HepG2 (cell line): ENCODE data around the gene RABL6. TPM values are rescaled to one million over a fixed set of nuclear protein-coding genes. Genes with fewer than 3 reads are reported as not detected.
A peak's percentile ranks its signal among the peaks of the same experiment; 100 is the strongest.

Source experiments
- ARID2 ChIP-seq: sonication (generic); formaldehyde crosslinking; IDR thresholded peaks from 2 replicates; pipeline ENCODE4 v1.8.1; 2022; ENCODE audit warnings: mild to moderate bottlenecking, missing genetic modification reagents, borderline replicate concordance
- ASH2L ChIP-seq: fragments of 300-600, 200-600 bp; sonication (generic); IDR thresholded peaks from 2 replicates; pipeline ENCODE4 v1.7.0; 2017; ENCODE audit warnings: low read depth, mild to moderate bottlenecking, moderate library complexity, mixed read lengths, low read length; ENCODE audit not compliant: insufficient read length
- CEBPB ChIP-seq: IDR thresholded peaks from 2 replicates; pipeline ENCODE4 v1.6.1; 2011; ENCODE audit warnings: low read depth, low read length, improper control_type of control experiment, borderline replicate concordance
- JUNB ChIP-seq: sonication (generic); formaldehyde crosslinking; IDR thresholded peaks from 2 replicates; pipeline ENCODE4 v1.8.0; 2022; ENCODE audit warnings: missing genetic modification reagents, mild to moderate bottlenecking, borderline replicate concordance
- KLF11 ChIP-seq: IDR thresholded peaks from 2 replicates; pipeline ENCODE4 v1.6.1; 2016; ENCODE audit warnings: missing compliant biosample characterization
- REPIN1 ChIP-seq: sonication (generic); formaldehyde crosslinking; IDR thresholded peaks from 2 replicates; pipeline ENCODE4 v1.8.0; 2022; ENCODE audit warnings: missing genetic modification reagents, low read depth, mild to moderate bottlenecking, borderline replicate concordance
- SOX6 ChIP-seq, 2 experiments: fragments of 450-650 bp in 1 of 2; sonication (generic) in 1 of 2; formaldehyde crosslinking in 1 of 2; IDR thresholded peaks; 2 replicates each; pipeline versions ENCODE4 v1.4.0 to v1.6.1; 2017 to 2020; ENCODE audit warnings: antibody characterized with exemption in 1 of 2, mild to moderate bottlenecking in 1 of 2, missing genetic modification reagents in 1 of 2
- TOE1 ChIP-seq: sonication (generic); formaldehyde crosslinking; IDR thresholded peaks from 2 replicates; pipeline ENCODE4 v1.4.0; 2020; ENCODE audit warnings: mild to moderate bottlenecking, missing genetic modification reagents
- ZNF234 ChIP-seq: sonication (generic); formaldehyde crosslinking; conservative IDR thresholded peaks from 2 replicates; pipeline ENCODE4 v1.5.1; 2020; ENCODE audit warnings: mild to moderate bottlenecking, missing genetic modification reagents
- ZNF543 ChIP-seq: sonication (generic); formaldehyde crosslinking; IDR thresholded peaks from 2 replicates; pipeline ENCODE4 v1.4.0; 2020; ENCODE audit warnings: mild to moderate bottlenecking, missing genetic modification reagents
- ZNF605 ChIP-seq: sonication (generic); formaldehyde crosslinking; IDR thresholded peaks from 2 replicates; pipeline ENCODE4 v1.8.0; 2022; ENCODE audit warnings: mild to moderate bottlenecking, missing genetic modification reagents
- ZNF616 ChIP-seq: sonication (generic); formaldehyde crosslinking; IDR thresholded peaks from 2 replicates; pipeline ENCODE4 v1.5.0; 2020; ENCODE audit warnings: low read depth, mild to moderate bottlenecking, missing genetic modification reagents
- polyA plus RNA-seq, 8 experiments: library from polyadenylated mRNA; depleted of rRNA in 3 of 8; stranded (reverse) in 7 of 8; unstranded in 1 of 8; fragments of >200 nt; fragmentation: Illumina TruSeq in 4 of 8; extraction: Trizol in 4 of 8; gene quantifications; 2 replicates each; pipeline versions ENCODE4 v1.2.1 to v1.2.3, GENCODE V29; 2011 to 2016; ENCODE audit warnings: low read depth in 4 of 8, missing spikeins in 1 of 8, mixed read lengths in 1 of 8; ENCODE audit not compliant: insufficient read depth in 1 of 8
- total RNA-seq, 5 experiments: library from RNA; depleted of rRNA; stranded (reverse); fragments of >200 nt; fragmentation: Illumina TruSeq; extraction: Trizol; gene quantifications; 2 replicates each; pipeline ENCODE4 v1.2.3, GENCODE V29; 2016; ENCODE audit warnings: low read depth in 1 of 5
- TF ChIP-seq, protein P1 (sequence below): sonication (generic); formaldehyde crosslinking; IDR thresholded peaks from 2 replicates; pipeline ENCODE4 v1.5.1; 2020; ENCODE audit warnings: mild to moderate bottlenecking, moderate library complexity, missing genetic modification reagents
- TF ChIP-seq, protein P2 (sequence below): sonication (generic); formaldehyde crosslinking; IDR thresholded peaks from 2 replicates; pipeline ENCODE4 v1.4.0; 2020; ENCODE audit warnings: missing genetic modification reagents
- TF ChIP-seq, protein P3 (sequence below): IDR thresholded peaks from 2 replicates; pipeline ENCODE4 v1.6.1; 2016; ENCODE audit warnings: missing compliant biosample characterization, missing genetic modification reagents, borderline replicate concordance
- TF ChIP-seq, protein P4 (sequence below): sonication (generic); formaldehyde crosslinking; IDR thresholded peaks from 2 replicates; pipeline ENCODE4 v1.4.0; 2020; ENCODE audit warnings: missing genetic modification reagents, mild to moderate bottlenecking, borderline replicate concordance
- TF ChIP-seq, protein P5 (sequence below): sonication (generic); formaldehyde crosslinking; IDR thresholded peaks from 2 replicates; pipeline ENCODE4 v1.5.0; 2020; ENCODE audit warnings: missing genetic modification reagents, mild to moderate bottlenecking, borderline replicate concordance
- TF ChIP-seq, protein P6 (sequence below): sonication (generic); formaldehyde crosslinking; IDR thresholded peaks from 2 replicates; pipeline ENCODE4 v1.4.0; 2020; ENCODE audit warnings: mild to moderate bottlenecking, missing genetic modification reagents

Gene RABL6
- total and polyA plus RNA-seq, 2 of the 13 experiments (the other 11 are each of a cell fraction or from before 2014, with no cell fraction given): 81.5 to 125 TPM

DNA sequence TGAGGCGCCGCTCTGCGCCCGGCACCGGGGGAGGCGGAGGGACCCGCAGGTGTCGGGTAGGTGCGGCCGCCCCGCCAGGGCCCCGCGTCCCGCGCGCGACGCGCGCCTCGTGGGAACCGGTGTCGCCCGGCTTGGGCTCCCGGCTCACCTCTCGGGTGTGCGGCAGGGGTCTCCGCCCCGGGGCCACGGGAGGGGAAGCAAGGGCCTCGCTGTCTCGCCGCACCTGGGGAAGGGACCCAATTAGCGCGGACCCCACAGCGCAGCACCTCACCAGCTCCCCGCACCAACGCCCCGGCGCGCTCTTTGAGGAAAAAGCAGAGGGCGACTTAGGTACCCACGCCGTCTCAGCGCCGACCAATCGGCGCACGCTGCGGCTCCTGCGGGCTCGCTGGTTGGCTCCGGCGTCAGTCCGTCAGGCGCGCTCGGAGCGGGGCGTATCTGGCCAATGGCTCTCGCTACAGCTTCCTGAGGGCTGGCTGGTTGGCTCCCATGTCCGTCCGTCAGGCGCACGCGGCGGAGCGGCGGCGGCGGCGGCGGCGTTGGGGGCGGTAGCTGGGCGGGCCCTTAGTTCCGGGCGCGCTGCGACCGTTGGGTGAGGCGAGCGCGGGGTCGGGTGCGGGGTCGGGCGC lies 78.3 kb downstream of the RABL6 start, which contains the start of gene TRAF2 (continued):
- TF ChIP-seq ZNF543 (CRISPR knock-in tag) (0 out of 2 replicates have a peak, but pooled peaks have one; percentile 3), ASH2L (no peak), JUNB (CRISPR knock-in tag) (no peak), ZNF616 (CRISPR knock-in tag) (peak; percentile 88; the same call in 1 of the 2 replicates), KLF11 (CRISPR knock-in tag) (no peak), ZNF234 (no peak), ARID2 (CRISPR knock-in tag) (no peak), ZNF605 (CRISPR knock-in tag) (no peak), CEBPB (no peak), SOX6 (IDR thresholded peaks at IDR 0.05) (no peak), SOX6 (CRISPR knock-in tag; IDR thresholded peaks at IDR 0.05) (no peak; the same call in 1 of the 2 replicates), REPIN1 (CRISPR knock-in tag) (no peak), TOE1 (no peak)
- TF ChIP-seq, protein P1, sequence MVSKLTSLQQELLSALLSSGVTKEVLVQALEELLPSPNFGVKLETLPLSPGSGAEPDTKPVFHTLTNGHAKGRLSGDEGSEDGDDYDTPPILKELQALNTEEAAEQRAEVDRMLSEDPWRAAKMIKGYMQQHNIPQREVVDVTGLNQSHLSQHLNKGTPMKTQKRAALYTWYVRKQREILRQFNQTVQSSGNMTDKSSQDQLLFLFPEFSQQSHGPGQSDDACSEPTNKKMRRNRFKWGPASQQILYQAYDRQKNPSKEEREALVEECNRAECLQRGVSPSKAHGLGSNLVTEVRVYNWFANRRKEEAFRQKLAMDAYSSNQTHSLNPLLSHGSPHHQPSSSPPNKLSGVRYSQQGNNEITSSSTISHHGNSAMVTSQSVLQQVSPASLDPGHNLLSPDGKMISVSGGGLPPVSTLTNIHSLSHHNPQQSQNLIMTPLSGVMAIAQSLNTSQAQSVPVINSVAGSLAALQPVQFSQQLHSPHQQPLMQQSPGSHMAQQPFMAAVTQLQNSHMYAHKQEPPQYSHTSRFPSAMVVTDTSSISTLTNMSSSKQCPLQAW: peak; percentile 72; the same call in 1 of the 2 replicates
- TF ChIP-seq, protein P2, sequence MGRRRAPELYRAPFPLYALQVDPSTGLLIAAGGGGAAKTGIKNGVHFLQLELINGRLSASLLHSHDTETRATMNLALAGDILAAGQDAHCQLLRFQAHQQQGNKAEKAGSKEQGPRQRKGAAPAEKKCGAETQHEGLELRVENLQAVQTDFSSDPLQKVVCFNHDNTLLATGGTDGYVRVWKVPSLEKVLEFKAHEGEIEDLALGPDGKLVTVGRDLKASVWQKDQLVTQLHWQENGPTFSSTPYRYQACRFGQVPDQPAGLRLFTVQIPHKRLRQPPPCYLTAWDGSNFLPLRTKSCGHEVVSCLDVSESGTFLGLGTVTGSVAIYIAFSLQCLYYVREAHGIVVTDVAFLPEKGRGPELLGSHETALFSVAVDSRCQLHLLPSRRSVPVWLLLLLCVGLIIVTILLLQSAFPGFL (CRISPR knock-in tag): no peak
- TF ChIP-seq, protein P3, sequence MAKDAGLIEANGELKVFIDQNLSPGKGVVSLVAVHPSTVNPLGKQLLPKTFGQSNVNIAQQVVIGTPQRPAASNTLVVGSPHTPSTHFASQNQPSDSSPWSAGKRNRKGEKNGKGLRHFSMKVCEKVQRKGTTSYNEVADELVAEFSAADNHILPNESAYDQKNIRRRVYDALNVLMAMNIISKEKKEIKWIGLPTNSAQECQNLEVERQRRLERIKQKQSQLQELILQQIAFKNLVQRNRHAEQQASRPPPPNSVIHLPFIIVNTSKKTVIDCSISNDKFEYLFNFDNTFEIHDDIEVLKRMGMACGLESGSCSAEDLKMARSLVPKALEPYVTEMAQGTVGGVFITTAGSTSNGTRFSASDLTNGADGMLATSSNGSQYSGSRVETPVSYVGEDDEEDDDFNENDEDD (CRISPR knock-in tag): peak; percentile 67; the same call in 1 of the 2 replicates
- TF ChIP-seq, protein P4, sequence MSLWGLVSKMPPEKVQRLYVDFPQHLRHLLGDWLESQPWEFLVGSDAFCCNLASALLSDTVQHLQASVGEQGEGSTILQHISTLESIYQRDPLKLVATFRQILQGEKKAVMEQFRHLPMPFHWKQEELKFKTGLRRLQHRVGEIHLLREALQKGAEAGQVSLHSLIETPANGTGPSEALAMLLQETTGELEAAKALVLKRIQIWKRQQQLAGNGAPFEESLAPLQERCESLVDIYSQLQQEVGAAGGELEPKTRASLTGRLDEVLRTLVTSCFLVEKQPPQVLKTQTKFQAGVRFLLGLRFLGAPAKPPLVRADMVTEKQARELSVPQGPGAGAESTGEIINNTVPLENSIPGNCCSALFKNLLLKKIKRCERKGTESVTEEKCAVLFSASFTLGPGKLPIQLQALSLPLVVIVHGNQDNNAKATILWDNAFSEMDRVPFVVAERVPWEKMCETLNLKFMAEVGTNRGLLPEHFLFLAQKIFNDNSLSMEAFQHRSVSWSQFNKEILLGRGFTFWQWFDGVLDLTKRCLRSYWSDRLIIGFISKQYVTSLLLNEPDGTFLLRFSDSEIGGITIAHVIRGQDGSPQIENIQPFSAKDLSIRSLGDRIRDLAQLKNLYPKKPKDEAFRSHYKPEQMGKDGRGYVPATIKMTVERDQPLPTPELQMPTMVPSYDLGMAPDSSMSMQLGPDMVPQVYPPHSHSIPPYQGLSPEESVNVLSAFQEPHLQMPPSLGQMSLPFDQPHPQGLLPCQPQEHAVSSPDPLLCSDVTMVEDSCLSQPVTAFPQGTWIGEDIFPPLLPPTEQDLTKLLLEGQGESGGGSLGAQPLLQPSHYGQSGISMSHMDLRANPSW (CRISPR knock-in tag): no peak
- TF ChIP-seq, protein P5, sequence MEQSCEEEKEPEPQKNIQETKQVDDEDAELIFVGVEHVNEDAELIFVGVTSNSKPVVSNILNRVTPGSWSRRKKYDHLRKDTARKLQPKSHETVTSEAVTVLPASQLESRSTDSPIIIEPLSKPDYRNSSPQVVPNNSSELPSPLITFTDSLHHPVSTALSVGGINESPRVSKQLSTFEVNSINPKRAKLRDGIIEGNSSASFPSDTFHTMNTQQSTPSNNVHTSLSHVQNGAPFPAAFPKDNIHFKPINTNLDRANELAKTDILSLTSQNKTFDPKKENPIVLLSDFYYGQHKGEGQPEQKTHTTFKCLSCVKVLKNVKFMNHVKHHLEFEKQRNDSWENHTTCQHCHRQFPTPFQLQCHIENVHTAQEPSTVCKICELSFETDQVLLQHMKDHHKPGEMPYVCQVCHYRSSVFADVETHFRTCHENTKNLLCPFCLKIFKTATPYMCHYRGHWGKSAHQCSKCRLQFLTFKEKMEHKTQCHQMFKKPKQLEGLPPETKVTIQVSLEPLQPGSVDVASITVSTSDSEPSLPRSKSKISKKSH (CRISPR knock-in tag): no peak
- TF ChIP-seq, protein P6, sequence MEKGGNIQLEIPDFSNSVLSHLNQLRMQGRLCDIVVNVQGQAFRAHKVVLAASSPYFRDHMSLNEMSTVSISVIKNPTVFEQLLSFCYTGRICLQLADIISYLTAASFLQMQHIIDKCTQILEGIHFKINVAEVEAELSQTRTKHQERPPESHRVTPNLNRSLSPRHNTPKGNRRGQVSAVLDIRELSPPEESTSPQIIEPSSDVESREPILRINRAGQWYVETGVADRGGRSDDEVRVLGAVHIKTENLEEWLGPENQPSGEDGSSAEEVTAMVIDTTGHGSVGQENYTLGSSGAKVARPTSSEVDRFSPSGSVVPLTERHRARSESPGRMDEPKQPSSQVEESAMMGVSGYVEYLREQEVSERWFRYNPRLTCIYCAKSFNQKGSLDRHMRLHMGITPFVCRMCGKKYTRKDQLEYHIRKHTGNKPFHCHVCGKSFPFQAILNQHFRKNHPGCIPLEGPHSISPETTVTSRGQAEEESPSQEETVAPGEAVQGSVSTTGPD (CRISPR knock-in tag): no peak
